Measurements from ENCODE around the gene BHLHE23.

BHLHE23 gene

GRCh38 chr20:62991196-62991807 lies 15.5 kb downstream of the BHLHE23 start:
- DNase-seq (ENCODE audit: low spot score): no peak

GRCh38 chr20:62990306-62990825 lies 16.4 kb downstream of the BHLHE23 start:
- no peak for DNase-seq (ENCODE audit: low spot score)

DNA sequence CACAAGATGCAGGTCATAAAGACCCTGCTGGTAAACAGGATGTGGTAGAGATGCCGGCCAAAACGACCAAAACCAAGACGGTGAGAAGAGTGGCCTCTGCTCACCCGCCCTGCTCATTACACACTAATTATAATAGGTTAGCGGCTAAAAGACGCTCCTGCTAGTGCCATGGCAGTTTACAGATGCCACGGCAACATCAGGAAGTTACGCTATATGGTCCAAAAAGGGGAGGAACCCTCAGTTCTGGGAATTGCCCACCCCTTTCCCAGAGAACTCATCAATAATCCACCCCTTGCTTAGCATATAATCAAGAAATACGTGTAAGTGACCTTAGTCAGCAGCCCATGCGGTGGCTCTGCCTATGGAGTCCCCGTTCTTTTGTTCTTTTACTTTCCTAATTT lies 17.6 kb downstream of the BHLHE23 start:
- no peak for DNase-seq (ENCODE audit: low spot score)

- no peak for DNase-seq (ENCODE audit: low spot score)
Measured at GRCh38 chr20:62987114-62987513, 19.6 kb downstream of the BHLHE23 start.

DNA sequence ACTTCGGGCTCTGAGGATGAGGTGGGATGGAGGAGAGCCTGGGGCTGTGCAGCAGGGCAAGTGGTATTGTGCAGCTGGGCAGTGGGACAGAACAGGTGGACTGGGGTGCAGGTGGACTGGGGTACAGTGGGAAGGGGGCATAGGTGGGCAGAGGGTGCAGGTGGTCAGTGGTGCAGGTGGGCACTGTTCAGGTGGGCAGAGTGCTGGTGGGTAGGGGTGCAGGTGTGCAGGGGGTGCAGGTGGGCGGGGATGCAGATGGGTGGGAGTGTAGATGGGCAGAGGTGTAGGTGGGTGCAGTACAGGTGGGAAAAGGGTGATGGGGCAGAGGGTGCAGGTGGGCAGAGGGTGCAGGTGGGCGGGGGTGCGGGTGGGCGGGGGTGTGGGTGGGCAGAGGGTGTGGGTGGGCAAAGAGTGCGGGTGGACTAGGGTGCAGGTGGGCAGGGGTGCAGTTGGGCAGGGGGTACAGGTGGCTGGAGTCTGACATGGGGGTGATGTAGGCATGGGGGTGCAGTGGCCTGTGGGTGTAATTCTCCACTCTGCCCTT lies 20.4 kb downstream of the BHLHE23 start:
- DNase-seq (ENCODE audit: low spot score): no peak

DNA sequence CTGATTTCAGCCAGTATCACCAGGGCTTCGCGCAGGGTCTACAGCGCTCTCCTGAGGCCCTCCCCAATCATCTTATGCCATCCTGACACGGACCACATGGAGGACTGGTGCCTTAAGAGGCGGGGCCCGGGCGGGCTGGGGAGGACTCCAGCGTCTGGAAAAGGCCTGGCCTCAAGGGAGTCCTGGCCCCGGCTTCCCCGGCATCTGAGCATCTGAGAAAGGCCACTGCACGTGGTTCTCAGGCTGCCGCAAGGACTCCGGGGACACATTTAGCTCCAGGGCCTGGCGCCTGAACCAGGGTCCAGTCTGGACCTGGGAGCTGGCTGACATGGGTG lies 21.4 kb downstream of the BHLHE23 start:
- no peak for DNase-seq (ENCODE audit: low spot score)

DNA sequence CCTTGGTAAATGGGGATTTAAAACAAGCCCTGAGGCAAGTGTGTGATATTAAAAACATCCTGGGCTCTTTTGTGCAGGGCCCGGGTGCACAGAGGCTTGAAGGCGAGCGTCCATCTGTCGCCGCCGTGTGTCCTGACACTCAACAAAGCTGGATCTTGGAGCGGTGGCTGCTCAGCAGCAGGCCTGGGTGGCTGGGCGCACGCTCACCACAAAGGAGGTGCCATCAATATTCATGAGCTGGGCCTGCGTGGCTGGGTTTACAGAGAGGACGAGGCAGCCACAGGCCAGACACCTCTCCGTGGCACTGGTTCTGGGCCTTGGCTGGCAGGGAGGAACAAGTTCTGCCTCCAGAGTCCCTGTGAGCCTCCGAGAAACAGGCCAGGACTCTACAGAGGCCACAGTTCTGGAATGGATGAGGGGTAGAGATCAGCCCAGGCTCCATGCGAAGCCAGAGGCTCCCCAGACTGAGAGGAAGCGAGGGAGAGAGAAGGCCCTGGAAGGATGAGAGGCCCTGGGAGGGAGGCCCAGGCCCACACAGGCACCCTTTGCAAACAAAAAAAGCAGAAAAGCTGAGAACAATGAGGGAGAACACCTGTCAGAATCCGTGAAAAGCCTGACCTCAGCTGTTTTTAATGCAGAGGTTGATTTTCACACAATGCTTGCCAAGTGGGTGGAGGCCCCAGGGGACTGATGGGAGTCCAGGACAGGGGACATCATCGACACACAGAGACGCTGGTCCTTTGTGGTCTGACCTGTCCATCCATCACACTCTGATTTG lies 21.9 kb downstream of the BHLHE23 start:
- no peak for DNase-seq (ENCODE audit: low spot score)

- no peak for DNase-seq (ENCODE audit: low spot score)
Measured at GRCh38 chr20:62983210-62983609, 23.6 kb downstream of the BHLHE23 start.

DNA sequence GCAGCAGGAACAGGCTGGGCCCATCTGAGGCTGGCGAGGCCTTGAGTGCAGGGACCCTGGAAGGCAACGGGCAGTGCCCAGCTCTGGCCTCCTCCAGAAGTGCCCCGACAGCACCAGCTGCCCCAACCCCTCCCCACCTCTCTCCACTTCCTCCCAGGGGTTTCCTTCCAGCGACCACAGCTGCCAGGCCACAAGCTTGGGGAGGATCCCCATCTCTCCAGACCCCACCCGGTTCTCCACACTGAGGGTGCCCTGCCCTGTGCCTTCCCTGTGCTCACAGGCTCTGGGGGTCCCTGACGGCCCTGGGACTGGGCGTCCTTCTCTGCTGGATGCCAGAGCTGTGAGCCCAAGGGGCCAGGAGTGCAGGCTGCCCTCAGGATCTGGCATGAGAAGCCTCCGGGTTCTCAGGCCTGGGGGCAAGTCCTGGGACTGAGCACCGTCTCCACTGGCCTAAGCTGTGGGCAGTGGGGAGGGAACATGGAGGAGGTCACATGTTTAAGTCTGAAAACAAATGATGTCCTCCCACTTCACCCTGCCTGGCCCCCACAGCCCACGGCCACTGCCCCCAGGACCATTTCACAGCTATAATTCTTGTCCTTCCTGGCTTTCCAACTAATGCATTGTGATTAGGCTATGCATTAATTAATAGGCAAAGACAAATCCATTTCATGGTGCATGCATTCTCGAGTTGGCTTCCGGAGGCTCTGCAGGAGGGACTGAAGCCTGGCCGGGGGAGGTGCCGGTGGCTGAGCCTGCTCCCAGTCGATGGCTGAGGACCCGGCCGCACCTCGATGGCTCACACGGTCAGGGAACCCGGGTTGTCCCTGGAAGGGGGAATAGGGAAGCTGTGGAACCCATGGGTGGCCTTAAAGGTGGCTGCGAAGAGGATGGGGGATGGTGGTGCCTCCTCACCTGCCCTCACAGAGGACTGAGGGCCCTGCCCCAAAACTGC lies 24.4 kb downstream of the BHLHE23 start:
- DNase-seq (ENCODE audit: low spot score): no peak

GRCh38 chr20:62980970-62981369 lies 25.8 kb downstream of the BHLHE23 start:
- DNase-seq (ENCODE audit: low spot score): no peak

- no peak for DNase-seq (ENCODE audit: low spot score)
Measured at GRCh38 chr20:62980380-62980960, 26.3 kb downstream of the BHLHE23 start.

DNA sequence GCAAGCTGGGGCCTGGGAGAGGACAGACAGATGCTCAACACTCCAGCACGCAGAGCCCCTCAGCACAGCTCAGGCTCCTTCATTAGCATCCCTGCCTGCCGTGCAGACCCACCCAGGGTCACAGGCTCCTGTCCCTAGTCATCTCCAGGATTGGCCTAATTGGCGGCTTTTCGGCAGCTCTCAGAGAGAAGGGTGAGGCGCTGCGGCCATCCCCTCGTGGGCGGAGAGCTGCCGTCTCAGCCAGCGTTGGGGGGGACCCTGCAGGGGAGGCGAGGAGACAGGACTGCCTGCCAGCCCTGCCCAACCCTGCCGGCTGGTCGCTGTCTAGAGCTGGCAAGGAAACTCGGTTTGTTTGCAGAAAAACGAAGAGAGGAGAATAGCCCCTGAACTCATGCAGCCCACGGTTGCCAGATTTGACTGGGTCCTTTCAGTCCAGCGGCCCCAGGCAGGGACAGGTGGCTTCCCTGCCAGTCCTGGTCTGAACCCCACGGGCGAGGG lies 26.8 kb downstream of the BHLHE23 start:
- no peak for DNase-seq (ENCODE audit: low spot score)

GRCh38 chr20:62979310-62979709 lies 27.5 kb downstream of the BHLHE23 start:
- no peak for DNase-seq (ENCODE audit: low spot score)

GRCh38 chr20:62978561-62978943 lies 28.2 kb downstream of the BHLHE23 start:
- DNase-seq (ENCODE audit: low spot score): no peak

DNA sequence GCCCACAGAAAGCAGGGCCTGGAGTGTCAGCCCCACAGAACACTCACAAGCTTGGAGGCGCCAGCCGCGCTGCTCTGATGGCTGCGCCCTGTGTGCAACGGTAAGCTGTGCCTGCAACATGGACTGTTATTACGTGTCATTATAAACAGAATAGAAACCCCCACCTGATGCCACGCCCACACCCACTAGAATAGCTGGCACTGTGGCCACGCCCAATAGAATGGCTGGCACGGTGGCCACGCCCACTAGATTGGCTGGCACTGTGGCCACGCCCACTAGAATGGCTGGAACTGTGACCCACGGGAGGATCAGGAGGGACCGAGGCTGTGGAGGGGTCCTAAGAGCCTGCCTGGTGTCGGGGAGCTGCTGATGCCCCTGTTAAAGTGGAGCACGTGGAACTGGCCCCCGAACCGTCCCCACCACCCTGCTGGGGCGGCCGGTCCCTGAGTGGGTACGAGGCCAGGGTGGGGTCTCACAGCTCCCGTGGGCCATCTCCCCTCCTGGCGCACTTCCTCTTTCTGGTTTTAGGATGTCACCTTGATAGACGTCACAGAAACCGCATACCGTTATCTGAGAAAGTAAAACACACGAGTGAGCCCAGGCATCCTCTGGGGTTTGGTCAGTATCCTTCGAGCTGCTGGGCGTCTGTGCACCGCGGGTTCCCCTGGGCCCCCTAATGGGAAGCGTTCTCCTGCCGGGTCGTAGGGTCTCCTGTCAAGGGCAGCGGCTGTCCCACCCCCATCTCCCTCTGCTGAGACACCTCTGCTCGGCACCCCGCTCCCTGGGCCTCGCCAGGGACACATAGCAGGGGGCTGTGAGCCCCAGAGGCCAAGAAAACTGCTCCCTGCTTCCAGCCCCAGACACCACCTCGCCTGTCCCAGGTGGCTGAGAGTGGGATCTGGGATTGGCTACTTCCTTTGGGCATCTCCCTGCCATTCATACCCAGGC lies 28.9 kb downstream of the BHLHE23 start:
- peak; percentile 68 for DNase-seq (ENCODE audit: low spot score)

- no peak for DNase-seq (ENCODE audit: low spot score)
Measured at GRCh38 chr20:62976886-62977285, 29.9 kb downstream of the BHLHE23 start.

DNA sequence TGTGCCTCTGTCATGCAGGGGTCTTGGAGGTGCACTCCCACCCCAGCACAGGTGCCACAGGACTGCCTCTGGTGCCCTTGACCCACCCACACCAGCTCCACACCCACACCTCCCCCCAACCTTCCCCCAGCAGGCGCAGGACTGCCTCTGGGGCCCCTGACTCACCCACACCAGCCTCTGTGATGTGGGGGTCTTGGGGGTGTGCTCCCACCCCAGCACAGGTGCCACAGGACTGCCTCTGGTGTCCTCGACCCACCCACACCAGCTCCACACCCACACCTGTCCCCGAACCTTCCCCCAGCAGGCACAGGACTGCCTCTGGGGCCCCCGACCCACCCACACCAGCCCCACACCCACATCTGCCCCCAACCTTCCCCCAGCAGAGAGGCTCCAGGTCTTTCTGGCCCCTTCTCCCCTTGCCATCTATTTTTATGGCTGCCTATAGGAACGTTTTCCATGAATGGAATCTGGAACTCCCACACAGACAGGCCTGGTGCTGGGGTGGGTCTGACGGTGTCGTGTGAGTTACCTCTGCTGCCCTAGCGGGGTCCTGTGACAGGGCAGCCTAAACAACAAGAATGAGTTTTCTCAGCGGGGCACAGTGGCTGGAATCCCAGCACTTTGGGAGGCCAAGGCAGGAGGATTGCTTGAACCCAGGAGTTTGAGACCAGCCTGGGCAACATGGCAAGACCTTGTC lies 30.8 kb downstream of the BHLHE23 start:
- no peak for DNase-seq (ENCODE audit: low spot score)

- no peak for DNase-seq (ENCODE audit: low spot score)
Measured at GRCh38 chr20:62975251-62975760, 31.5 kb downstream of the BHLHE23 start.

GRCh38 chr20:62972845-62973745 lies 33.7 kb downstream of the BHLHE23 start:
- no peak for DNase-seq (ENCODE audit: low spot score)

Measured in hematopoietic multipotent progenitor cell treated with erythropoietin and hydrocortisone succinate and interleukin-3 and kit ligand, for 15 days (in vitro differentiated cells).